GM08714 (cell line): ENCODE measurements around the gene AFDN.

Experiments used
- H3K4me3 ChIP-seq: fragments of 200-500 bp; sonication (Bioruptor generic); 2 replicates; pipeline ENCODE4 v1.5.1; 2014; ENCODE audit warnings: mild to moderate bottlenecking, low read length, inconsistent platforms
- ZNF274 ChIP-seq: IDR thresholded peaks from 2 replicates; pipeline ENCODE4 v1.6.1; 2012; ENCODE audit warnings: mild to moderate bottlenecking, low read depth, low read length

Gene AFDN

DNA sequence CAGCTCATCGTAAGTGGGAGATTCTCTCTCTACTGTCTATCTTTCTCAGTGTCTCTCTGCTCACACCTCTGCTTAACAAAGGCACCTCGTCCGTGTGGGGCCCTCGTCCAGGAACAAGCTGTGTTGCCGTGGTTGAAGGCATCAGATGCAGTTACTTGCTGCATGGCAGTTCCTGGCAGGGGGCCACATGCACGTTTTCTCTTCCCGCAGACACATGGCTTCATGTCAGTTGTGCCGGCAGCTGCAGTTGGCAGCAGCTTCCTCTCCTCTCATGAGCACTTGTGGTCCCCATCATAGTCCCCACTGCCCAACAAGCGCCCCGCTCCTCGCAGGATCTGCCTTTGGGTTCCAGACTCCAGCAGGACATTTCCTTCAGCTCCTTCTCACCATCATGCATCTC, 7.1 kb upstream of the AFDN start:
- no peak for TF ChIP-seq ZNF274
- no peak overlapping the region for H3K4me3 ChIP-seq

DNA sequence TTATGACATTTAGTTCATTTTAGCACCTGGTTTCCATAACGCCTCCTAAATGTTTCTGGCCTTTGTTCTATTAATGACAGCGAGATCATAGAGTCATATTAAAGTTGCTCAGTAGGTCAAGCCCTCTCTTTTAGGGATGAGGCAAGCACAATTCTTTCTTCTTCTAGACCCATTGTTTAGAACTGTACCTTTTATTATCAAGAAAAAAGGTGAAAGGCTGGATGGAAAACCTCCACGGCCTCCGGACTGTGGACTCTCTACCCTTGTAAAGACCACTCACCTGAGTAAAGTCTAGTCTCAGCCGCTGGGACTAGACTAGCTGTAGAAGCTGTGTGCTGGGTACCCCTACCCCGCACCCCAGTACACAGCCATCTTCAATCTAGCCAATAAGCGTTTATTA, 6.0 kb upstream of the AFDN start:
- H3K4me3 ChIP-seq, result no peak overlapping the region
- no peak for TF ChIP-seq ZNF274

DNA sequence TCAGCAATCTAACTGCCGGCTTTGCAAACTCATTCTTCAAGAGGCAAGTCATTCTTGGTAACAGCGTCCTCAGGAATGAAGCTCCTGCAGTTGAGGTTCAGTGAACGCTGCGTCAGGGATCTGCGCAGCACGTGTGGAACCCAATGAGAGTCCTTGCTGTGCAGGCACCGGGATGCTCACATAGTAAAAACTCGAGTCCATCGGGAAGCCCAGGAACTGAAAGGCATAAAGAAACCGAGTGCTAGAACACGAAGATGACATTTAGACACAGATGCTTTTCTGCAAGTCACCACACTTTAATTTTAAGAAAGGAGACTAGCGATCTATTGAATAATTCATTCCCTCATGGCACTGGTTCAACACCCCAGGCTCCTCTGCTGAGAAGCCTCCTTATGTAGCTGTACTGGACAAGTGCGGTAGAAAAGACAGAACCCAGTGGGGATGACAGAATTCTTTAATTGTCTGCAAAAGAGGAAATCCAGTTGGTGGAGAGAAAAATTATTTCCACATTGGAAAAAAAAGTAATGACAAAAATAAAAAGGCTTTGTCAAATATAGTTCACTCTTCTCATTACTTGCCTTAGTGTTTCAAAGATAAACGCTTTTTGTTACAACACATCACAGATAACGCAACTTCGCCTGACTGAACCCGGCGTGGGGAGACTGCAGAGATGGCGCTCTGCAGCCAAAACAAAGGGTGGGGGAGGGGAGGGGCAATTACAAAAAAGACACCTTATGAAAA, 1.9 kb upstream of the AFDN start:
- no peak overlapping the region for H3K4me3 ChIP-seq
- TF ChIP-seq ZNF274, result no peak

DNA sequence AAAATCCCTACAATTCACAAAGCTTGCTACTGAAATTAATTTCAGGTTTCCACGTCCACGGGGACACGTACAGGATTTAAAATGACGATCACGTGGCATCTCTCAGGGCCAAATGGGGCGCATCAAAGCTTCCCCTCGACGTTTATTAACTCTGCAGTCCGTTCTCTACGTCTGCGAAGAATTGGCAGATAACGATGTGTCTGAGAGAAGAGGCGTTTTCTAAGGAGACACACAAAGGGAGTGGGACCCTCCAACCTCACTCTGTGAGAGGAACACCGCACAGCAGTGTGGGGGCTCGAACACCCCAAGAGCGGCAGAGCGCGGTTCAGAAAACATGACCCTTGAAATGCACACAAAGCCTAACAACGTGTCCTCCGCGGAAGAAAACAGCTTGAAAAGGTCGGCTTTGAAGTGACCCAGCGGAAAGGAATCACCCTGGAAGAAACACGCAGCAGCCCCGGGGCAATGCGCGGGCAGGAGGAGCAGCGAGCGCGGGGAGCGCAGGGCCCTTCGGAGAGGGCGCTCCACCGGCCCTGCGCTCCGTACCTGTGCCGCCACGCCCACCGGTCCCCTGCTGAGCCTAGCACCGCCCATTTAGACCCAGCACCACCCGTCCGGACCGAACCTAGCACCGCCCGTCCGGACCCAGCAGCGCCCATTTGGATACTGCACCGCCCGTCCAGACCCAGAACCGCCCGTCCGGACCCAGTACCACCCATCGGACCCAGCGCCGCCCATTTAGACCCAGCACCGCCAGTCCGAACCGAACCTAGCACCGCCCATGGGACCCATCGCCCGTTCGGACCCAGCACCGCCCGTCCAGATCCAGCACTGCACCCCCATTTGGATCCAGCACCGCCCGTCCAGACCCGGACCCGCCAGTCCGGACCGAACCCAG, 1.1 kb upstream of the AFDN start:
- TF ChIP-seq ZNF274, result no peak
- H3K4me3 ChIP-seq, result peak overlapping the region; percentile 77

DNA sequence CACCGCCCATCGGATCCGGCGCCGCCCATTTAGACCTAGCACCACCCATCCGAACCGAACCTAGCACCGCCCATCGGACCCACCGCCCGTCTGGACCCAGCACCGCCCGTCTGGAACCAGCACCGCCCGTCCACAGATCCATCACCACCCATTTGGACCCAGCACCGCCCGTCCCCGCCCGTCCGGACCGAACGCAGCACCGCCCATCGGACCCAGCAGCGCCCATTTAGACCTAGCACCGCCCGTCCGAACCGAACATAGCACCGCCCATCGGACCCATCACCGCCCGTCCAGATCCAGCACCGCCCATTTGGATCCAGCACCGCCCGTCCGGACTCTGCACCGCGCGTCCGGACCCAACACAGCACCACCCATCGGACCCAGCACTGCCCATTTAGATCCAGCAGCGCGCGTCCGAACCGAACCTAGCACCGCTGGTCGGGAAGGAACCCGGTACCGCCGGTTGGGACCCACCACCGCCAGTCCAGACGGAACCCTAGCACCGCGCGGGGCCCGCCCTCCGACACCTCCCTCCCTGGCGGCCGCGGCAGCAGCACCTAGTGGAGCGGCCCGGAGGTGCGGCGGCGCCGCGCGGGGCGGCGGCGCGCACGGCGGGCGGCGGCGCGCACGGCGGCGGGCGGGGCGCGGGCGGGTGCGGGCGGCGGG, 348 bp upstream of the AFDN start:
- no peak for TF ChIP-seq ZNF274
- peak overlapping the region; percentile 77 for H3K4me3 ChIP-seq

DNA sequence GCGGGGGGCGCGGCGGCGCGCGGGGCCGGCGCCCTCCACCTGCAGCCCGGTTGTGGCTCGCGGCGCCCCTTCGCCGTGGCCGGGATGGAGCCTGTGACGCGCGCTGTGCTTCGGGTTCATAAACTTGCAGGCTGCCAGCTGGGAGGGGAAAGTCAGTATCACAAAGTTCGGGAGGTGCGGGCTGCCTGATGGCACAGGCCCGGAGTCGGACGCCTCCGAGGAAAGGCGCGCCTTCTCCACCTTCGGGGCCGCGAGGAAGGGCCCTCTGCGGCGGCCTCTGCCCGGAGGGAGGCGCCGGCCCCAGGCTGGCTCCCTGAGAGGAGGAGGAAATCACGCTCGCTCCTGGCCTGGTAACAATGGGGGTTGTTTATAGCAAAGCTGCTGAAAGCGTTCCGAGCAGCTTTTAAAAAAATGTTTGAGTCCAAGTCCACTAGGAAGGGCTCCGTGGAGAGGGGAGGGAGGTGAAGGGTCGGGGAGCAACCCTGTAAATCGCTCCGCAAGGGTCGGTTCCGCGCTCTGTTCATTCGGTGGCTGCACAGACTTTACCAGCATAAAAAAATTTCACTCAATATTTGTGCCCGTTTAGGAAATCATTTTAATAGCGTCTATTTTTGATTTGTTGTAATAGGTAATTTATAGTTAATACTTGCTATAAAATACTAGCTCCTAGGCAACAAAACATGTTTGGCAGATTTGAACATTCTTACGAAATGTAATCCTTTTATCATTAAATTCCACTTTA, 1.0 kb downstream of the AFDN start:
- no peak for TF ChIP-seq ZNF274
- H3K4me3 ChIP-seq, result peak overlapping the region; percentile 61

DNA sequence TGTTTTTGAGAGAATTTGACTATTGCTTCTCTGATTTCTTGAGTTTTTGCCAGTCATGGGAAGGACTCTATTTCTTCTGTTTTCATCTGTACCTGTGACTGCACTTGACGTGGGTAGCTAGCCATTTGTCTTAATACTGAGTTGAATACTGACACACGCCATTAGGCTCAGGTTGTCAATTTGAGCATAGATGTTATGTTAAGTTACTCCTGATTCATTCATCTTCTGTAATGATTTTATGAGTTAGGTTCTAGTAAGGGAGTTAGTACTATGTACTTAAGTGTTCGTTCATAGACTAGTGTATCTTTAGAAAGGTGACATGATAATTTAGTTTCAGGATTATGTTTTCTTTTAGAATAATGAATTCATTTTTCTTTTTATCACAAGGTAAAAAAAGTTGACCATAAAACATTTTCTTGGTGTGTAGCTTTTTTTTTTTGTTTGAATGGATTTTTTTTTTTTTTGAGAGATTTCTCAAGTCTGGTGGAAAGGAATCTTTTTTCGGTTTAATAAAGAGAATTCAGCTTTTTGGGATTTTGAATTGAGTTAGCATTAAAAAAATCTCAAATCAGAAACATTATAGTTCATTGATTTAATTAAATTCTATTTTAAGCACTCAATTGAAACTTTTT, 1.7 kb downstream of the AFDN start:
- peak overlapping the region; percentile 61; the same call in 1 of the 2 replicates for H3K4me3 ChIP-seq
- no peak for TF ChIP-seq ZNF274

DNA sequence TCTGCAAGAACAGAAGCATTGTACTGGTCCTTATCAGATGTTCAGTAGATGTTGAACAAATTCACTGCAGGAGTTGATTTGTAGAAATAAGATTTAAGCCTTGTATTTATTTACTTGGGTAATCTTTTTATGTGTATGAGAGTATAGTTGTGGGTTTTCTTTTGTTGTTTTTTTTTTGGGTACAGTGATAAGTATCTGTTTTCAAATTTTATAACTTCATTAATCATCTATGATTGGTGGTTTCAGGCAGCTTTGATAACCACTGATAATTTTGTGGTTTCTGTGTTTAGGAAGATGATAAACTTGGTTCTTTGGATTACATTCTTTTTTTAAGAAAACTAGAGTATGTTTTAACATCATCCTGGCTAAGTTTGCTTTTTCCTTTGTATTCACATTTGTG, 2.8 kb downstream of the AFDN start:
- TF ChIP-seq ZNF274, result no peak
- no peak overlapping the region; the same call in 1 of the 2 replicates for H3K4me3 ChIP-seq

DNA sequence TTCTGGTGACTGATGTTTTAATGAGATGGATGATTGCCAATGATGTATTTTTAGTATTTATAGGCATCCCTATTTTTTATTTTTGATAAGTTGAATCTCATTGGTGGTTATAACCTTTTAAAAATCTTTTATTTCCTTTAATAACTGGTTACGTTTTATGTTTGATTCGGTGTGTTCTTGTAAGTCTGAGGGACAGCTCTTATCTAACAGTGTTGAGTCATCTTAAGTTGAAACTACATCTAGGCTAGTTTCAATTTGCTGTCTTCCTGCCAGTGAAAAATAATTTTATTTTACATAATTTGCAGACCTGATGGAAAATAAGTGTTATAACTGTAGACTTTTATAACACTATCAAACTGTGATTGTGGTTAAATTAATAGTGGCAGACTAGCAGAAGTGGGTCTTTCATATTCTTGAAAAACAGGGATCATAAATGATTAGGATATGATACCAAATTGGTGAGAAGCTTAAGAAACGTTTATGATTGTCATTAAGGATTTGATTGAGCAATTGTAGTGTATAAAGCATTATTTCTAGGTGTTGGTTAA, 4.6 kb downstream of the AFDN start:
- H3K4me3 ChIP-seq, result peak overlapping the region; percentile 9; the same call in 1 of the 2 replicates
- TF ChIP-seq ZNF274, result no peak

DNA sequence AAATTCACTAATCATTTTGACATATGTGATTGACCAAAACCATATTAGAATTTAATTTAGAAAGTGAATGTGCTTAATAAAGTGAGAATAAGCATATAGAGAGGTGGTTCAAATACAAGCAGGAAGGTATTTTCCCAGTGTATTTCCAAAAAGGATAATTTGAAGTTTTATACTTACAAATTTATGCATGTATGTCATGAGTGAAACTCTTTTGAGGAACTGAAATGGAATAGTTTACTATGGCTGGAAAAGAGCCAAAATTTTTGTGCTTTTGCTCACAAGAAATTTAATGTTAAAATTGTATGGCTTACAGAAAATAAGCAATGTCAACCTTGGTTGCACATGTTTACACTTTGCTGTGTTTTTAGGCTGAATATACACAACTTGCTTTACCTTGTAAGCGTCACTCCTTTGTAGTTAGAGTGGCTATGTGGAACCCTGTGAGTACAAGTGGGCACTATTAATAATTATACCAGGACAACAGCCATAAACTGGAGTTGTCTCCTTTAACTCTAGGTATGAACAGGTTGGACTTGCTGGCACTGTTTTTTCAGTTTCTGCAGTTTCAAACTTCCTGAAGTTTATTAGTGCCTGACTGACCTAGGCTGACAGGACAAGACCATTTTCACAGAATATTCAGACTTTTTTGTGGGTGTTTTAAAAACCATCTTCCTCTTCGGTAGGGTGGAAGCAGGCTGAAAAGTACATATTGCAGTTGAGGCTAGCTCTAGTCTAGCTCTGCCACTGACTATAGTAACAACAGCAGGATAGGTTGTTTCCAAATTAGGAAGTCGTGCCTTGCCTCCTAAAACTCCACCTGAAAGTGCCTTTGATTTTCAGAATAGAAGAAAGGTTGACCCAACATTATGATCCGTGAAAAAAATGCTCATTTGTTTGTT, 6.0 kb downstream of the AFDN start:
- peak overlapping the region; percentile 62 for H3K4me3 ChIP-seq
- TF ChIP-seq ZNF274, result no peak

DNA sequence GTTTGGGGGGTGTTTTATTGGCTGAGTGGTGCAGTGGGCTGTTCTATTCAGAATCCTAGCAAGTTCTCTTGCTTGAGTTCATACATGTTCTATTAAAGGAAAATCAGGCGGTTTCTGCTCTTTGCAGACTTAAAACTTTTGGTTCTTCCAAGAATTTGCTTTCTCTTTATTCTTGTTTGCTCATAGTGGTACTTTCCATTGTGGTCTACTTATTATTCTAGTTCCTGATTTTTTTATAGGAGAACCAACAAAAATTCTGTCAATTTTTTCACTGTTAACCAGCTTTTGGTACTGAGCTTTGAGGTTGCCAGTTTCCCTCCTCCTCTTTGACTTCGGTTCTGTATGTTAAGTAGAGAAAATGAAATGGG, 6.7 kb downstream of the AFDN start:
- peak overlapping the region; percentile 62 for H3K4me3 ChIP-seq

DNA sequence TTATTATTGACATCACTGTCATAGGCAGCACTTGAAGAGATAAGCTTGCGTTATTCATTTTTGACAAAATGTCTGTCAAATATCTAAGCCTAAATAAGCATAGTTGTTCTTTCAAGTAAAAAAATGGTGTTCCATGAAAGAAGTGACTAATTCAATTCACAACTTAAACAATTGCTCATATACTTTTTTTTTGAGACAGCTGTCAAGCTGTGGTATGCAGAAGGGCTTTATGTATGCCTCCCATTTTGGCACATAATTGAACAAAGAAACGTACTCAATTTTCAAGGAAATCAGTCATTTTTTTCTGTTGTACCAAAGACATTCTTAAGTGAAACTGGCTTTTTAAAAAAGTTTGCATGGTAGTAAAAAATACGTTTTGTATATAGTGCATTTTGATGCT, 8.5 kb downstream of the AFDN start:
- H3K4me3 ChIP-seq, result no peak overlapping the region
- TF ChIP-seq ZNF274, result no peak

More for the DNA sequence above, 6.7 kb downstream of the AFDN start:
- TF ChIP-seq ZNF274, result no peak

DNA sequence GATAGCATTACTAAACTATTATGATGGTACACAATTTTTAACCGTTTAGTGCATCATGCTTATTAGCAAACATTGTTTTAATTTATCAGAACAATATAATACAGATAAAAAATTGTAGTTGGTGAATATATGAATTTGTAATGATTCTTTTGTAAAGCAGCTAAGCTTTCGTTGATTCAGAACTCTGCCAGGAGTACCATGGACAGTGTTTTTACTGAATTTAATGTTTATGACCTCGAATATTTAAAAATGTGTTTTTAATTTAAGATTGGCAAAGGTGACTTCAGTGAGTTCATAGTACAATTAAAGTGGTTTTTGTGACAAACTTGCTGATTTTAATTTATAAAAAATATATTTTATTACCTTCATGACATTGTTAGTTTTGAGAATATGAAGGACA, 10.0 kb downstream of the AFDN start:
- no peak for TF ChIP-seq ZNF274
- H3K4me3 ChIP-seq, result no peak overlapping the region
